Activated CD4-positive, CD25-positive, alpha-beta regulatory T cell (primary cell): ENCODE measurements around the gene SLC2A4.
"Not testable (repeated sequence)": the region's sequence is repeated elsewhere in the genome, so short reads cannot be mapped to it uniquely, and the experiment has no call there.

Experiments
- DNase-seq, 4 experiments: peaks; one replicate each; lab custom pipeline; 2025; lab: John Stamatoyannopoulos, UW

The SLC2A4 gene

DNA sequence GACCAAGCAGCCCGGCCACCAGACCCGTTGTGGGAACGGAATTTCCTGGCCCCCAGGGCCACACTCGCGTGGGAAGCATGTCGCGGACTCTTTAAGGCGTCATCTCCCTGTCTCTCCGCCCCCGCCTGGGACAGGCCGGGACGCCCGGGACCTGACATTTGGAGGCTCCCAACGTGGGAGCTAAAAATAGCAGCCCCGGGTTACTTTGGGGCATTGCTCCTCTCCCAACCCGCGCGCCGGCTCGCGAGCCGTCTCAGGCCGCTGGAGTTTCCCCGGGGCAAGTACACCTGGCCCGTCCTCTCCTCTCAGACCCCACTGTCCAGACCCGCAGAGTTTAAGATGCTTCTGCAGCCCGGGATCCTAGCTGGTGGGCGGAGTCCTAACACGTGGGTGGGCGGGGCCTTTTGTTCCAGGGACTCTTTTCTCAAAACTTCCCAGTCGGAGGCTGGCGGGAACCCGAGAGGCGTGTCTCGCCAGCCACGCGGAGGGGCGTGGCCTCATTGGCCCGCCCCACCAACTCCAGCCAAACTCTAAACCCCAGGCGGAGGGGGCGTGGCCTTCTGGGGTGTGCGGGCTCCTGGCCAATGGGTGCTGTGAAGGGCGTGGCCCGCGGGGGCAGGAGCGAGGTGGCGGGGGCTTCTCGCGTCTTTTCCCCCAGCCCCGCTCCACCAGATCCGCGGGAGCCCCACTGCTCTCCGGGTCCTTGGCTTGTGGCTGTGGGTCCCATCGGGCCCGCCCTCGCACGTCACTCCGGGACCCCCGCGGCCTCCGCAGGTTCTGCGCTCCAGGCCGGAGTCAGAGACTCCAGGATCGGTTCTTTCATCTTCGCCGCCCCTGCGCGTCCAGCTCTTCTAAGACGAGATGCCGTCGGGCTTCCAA lies at the start of gene SLC2A4:
Gene SLC2A4 (plus strand): TSS at position 645 of the 879 bp plus-strand sequence. CDS start 217 bp downstream, at position 862.
- peak; percentile 50 to 71 (median 60) for DNase-seq

GRCh38 chr17:7232114-7232513 lies 49.4 kb upstream of the SLC2A4 start:
- DNase-seq: no peak

DNA sequence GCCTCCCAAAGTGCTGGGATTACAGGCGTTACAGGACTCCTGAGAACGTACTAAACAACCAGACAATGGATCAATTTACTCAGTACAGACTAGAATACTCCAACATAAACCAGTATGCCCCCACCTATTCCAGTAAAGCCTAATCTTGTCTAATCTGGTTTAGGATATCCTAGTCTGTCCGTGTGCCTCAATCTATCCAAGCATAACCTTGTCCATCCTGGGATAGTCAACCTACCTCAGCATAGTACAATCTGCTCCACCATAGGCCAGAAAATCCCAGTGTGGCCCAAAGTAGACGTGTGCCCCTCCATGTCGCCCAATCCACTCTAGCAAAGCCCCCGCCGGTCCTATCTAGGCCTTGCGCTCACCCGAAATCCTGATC lies 47.8 kb upstream of the SLC2A4 start:
- no peak for DNase-seq

DNA sequence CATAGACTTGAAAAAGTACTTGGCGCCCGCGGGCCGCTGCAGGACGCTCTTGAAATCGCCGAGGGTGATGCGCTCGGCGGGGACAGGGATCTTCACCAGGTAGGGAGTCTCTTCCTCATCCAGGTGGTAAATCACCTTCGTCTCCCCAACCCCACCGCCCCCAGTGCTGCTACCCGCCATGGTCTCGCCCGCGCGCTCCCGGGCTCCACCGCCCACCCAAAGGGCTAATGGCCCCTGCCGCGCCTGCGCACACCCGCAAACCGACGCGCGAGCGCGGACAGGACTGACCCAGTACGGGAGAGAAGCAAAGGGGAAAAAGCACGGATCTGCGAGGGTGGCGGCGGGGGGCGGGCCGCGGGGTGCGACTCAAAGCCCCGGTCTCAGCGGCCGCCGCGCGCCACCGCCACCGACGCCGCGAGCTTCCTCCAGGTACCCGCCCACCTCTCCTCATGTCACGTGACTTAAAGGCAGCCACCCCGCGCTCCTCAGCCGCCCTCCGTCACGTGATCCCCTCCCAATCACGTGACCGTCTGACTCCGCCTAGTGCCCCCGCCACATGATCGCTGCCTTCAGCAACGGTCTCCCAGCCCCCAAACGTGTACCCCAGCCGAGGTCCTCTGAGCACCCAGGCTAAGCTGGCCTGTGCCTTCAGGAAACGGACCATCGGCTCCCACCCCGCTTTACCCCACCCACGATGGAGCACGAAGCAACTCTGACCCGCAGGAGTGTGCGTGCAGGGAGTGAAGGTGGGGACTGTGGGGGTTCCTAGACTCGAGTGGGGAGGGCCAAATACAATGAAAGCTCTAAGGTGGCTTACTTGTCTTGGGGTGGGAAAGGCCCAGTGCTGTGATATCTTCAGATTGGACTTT lies 47.2 kb upstream of the SLC2A4 start, which contains the start of gene DVL2:
Gene DVL2 (minus strand): TSS at position 435 of the 869 bp plus-strand sequence. CDS start 255 bp downstream, at position 180.
- DNase-seq: peak; percentile 78 to 89 (median 84)

DNA sequence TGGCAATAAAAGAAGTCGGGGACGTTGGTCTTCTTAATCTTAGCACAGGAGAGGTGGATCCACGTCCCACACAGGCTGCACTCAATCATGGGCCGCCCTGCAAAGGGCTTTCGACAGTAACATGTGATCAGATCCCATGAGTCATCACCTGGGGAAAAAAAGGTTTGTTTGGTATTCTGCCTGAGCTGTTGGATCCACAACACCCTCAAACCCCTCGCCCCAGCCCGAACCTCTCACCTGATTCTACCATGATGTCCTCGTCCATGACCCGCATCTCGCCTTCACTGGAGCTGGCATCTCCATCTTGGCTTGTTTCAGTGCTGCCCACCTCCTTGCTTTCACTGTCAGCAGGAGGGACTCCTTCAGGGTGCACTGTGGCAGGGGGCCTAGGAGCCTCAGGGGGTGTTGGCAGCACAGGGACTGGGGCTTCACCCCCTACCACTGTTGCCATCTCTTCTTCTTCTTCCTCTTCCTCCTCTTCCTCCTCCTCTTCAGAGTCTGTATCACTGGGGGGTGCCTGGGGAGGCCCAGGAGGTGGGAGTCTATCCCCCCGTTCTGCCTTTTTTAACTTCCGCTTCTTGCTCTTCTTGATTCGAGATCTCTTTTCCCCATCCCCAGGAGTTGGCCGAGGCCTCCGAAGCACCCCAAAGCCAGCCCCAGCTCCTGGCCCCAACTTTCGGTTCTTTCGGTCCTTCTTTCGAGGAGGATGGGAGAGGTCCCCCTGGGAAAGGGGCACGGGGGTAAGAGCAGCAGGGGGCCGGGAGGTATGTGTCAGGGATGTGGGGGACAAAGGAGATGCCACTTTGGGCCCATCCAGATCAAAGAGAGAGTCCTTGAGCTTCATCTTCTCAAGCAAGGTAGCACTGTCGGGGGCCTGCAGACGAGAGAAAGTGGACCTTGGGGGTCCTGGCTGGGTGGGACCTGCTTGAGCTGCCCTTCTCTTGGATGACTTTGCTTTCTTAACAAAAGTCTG lies 45.5 kb upstream of the SLC2A4 start:
- no peak for DNase-seq

- no peak for DNase-seq
Measured at GRCh38 chr17:7236808-7237207, 44.7 kb upstream of the SLC2A4 start.

DNA sequence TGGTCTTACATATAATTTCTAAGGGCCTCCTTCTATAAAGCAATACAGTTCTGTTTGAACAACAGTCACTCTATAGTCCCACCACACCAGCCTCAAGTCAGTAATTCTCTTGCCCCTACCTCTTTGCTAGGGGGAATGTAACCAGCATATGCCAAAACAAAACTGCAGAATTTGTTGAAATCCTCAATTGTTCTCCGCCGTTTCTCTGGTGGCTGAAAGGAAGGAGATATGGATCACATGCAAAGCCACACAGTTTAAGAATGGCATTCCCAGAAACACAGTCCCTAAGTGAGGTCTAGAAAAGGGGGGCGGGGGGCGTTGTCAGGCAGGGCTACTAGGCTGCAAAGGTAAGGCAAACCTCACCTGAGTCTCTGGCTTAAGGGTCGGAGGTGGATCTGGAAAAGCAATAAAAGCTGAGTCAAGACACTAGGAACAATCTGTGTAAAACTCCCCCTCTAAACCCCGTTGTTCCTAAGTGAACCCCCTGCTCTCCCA lies 44.2 kb upstream of the SLC2A4 start:
- DNase-seq: no peak

DNA sequence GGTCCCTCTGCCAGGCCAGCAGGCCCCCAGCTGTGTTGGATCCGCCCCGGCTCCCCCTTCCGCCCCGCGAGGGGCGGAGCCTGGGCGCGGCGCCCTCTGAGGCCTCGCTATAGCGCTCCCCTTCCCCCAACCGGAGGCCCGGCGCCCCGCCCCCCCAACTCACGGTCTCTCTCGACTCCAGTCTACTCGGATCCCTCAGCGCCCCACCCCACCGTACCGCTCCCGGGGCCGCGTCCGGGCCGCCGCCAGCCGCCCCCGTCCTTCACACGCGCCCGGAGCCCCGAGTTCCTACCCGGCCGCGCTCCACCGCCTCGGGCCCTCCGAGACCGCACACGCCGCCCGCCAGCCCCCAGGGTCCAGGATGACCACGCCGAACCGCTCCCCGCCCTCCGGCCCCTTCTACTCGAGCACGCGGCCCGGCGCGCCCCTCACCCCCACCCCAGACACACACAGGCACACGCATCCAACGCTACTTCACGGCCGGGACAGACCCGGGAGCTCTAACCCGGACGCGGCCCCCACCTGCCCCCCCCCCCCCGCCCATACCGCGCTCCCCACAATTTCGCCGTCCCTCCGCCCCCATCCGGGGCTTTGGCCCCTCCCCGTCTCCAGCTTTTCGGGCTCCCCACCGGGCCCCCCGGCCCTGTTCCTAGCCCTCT lies 43.6 kb upstream of the SLC2A4 start:
- DNase-seq: peak; percentile 67 to 71 (median 69)

- DNase-seq: peak in 2 of 4 experiments; percentile 48 to 52
Measured at GRCh38 chr17:7238420-7239090, 43.0 kb upstream of the SLC2A4 start.

GRCh38 chr17:7239091-7240027 lies 42.2 kb upstream of the SLC2A4 start, which contains the start of gene PHF23:
Gene PHF23 (minus strand): TSS chr17:7239457. CDS start chr17:7239279, 178 bp downstream.
- peak; percentile 94 to 96 (median 96) for DNase-seq

DNA sequence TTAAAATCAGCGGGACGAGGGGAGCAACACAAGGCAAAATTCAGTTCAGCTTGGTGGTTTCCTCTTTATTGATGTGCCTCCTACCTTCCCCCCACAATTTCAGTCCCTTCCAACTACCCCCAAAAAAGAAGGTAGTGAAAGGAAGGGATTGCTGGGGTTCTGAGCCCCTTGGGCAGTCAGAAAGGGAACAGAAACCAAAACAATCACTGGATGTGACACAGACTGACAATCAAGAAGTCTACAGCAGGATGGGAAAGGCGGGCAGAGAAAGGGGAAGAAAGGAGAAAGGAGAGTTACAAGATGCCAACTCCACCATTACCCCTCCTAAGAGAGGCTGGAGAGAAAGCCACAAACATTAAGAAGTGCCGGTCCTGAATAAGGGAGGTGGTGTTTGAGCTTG lies 41.1 kb upstream of the SLC2A4 start:
- no peak for DNase-seq

DNA sequence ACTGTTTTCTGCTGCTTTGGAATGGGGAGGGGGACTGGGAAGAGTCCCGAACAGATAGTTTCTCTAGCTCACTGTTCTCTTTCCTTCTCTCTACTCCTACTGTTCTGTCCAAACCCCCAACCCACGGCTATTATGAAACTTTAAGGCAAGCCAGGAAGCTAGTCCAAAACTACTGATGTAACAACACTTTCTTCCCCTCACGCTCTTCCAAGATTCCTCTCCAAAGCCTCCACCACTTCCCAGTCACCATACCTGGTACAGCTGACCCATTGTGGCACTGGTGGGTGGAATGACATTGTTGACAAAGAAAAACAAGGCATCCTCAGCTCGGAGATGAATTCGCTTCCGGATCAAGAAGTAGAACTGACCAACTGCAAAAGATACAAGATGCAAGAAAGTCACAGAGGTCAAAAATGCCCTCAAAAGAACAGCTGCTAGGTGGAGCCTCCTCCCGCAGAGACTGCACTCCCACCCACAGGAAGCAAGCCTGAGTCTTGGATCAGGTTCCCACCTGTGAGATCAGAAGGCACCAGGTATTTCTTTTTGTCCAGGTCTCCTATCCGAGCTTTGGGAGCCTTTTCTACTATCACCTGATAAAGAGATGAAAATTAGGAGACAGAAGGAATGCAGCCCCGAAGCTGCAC lies 40.3 kb upstream of the SLC2A4 start:
- no peak for DNase-seq

- peak; percentile 81 to 90 (median 86) for DNase-seq
Measured at GRCh38 chr17:7241783-7242716, 39.5 kb upstream of the SLC2A4 start, which contains the start of gene GABARAP. Gene GABARAP (minus strand): TSS chr17:7242449. CDS start chr17:7242330, 119 bp downstream.

DNA sequence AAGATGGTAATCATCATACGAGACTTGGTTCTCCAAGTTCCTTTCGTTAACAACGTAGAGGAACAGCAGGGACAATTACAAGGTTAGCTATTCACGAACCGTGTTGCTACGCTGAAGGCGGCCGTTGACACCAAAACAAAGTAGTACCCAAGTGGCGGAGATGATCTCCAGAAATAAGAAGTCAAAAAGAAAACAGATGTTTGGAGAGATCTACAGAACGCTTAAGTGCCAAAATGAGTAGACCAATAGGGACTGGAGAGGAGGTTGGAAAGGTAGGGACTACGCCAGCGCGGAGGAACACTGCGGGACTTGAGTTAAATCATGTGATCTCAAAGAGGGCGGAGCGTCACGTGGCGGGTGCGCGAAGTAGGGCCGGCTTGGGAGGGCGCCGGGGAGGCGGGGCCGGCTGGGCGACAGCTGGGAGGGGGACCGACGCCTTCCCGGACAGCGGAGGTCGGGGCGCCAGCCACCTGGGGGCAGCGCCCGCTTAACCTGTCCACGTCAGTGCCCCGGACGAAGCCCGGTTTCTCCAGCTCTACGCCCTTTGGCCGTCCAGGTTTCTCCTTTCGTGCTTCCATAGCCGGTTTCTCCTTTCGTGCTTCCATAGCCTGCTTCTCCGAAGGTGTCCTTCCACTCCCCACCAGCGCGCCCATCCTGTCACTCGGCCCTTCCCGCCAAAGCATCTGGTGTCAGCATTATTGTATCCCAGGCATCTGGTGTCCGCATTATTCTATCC lies 38.6 kb upstream of the SLC2A4 start:
- peak; percentile 79 to 88 (median 86) for DNase-seq

GRCh38 chr17:7243453-7243729 lies 38.1 kb upstream of the SLC2A4 start:
- DNase-seq: no peak

GRCh38 chr17:7243838-7244237 lies 37.7 kb upstream of the SLC2A4 start:
- not testable (repeated sequence) for DNase-seq

- no peak for DNase-seq
Measured at GRCh38 chr17:7246779-7247178, 34.7 kb upstream of the SLC2A4 start.
